Measurements from ENCODE around the gene ARF6.
A peak's percentile ranks its signal among the peaks of the same experiment; 100 is the strongest.

Gene ARF6

DNA sequence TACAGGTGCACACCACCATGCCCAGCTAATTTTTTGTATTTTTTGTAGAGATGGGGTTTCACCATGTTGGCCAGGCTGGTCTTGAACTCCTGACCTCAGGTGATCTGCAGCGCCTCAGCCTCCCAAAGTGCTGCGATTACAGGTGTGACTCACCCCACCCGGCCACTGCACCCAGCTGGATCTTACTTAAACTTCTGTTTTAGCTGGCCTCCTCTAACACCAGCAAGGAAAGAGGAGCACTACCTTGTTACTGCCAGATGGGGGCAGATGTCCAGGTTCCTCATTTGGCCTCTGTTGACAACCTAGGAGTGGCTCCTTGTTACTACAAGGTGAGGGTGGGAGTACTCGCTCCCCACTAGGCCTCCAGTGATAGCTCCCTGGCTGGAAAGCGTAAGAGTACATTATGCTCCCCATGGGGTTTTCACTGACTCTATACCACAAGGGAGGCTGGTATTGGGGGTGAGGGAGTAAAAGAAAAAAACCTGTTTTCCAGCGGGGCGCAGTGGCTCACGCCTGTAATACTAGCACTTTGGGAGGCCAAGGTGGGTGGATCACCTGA is 13.2 kb upstream of the ARF6 start (continued):
- TF ChIP-seq SP2 (tag by site-specific recombination; IDR thresholded peaks at IDR 0.05) (no peak), FEZF1 (tag by site-specific recombination; IDR thresholded peaks at IDR 0.05) (no peak), MEIS1 (CRISPR knock-in tag; IDR thresholded peaks at IDR 0.05; ENCODE audit: borderline replicate concordance) (no peak), ZNF660 (tag by site-specific recombination; IDR thresholded peaks at IDR 0.05) (no peak; the same call in 1 of the 2 replicates), ZNF514 (tag by site-specific recombination; IDR thresholded peaks at IDR 0.05) (no peak), ZNF324 (tag by site-specific recombination; IDR thresholded peaks at IDR 0.05) (no peak), PRDM1 (tag by site-specific recombination; IDR thresholded peaks at IDR 0.05) (peak; percentile 13; the same call in 1 of the 2 replicates), ZNF292 (tag by site-specific recombination; IDR thresholded peaks at IDR 0.05; ENCODE audit: borderline replicate concordance, low read depth) (no peak), ZNF146 (tag by site-specific recombination; IDR thresholded peaks at IDR 0.05) (no peak), ZXDB (tag by site-specific recombination; IDR thresholded peaks at IDR 0.05) (no peak), ZNF302 (tag by site-specific recombination; IDR thresholded peaks at IDR 0.05; ENCODE audit: low read depth) (no peak), ZNF501 (tag by site-specific recombination; IDR thresholded peaks at IDR 0.05) (peak; percentile 55; the same call in 1 of the 2 replicates), ZNF155 (tag by site-specific recombination; IDR thresholded peaks at IDR 0.05) (no peak), HOXC10 (CRISPR knock-in tag; IDR thresholded peaks at IDR 0.05) (no peak), ZNF561 (tag by site-specific recombination; IDR thresholded peaks at IDR 0.05; ENCODE audit: borderline replicate concordance) (no peak), ZNF175 (tag by site-specific recombination; IDR thresholded peaks at IDR 0.05) (no peak), ZNF776 (tag by site-specific recombination; IDR thresholded peaks at IDR 0.05; ENCODE audit: borderline replicate concordance) (no peak), ZNF341 (tag by site-specific recombination; IDR thresholded peaks at IDR 0.05; ENCODE audit: low read depth) (no peak), ZNF670 (tag by site-specific recombination; IDR thresholded peaks at IDR 0.05; ENCODE audit: low read depth) (no peak), ZNF585B (tag by site-specific recombination; IDR thresholded peaks at IDR 0.05) (no peak), ZNF16 (tag by site-specific recombination; IDR thresholded peaks at IDR 0.05; ENCODE audit: low read depth) (no peak), ZBTB1 (tag by site-specific recombination; IDR thresholded peaks at IDR 0.05) (no peak), ZNF114 (tag by site-specific recombination; IDR thresholded peaks at IDR 0.05) (no peak), ZNF521 (tag by site-specific recombination; IDR thresholded peaks at IDR 0.05) (no peak), ZNF211 (tag by site-specific recombination; IDR thresholded peaks at IDR 0.05; ENCODE audit: low read depth) (no peak), ZBTB20 (tag by site-specific recombination; IDR thresholded peaks at IDR 0.05) (no peak), ZNF677 (tag by site-specific recombination; IDR thresholded peaks at IDR 0.05) (no peak), ZNF530 (tag by site-specific recombination; IDR thresholded peaks at IDR 0.05; ENCODE audit: low read depth) (no peak)
- TF ChIP-seq, protein P1, sequence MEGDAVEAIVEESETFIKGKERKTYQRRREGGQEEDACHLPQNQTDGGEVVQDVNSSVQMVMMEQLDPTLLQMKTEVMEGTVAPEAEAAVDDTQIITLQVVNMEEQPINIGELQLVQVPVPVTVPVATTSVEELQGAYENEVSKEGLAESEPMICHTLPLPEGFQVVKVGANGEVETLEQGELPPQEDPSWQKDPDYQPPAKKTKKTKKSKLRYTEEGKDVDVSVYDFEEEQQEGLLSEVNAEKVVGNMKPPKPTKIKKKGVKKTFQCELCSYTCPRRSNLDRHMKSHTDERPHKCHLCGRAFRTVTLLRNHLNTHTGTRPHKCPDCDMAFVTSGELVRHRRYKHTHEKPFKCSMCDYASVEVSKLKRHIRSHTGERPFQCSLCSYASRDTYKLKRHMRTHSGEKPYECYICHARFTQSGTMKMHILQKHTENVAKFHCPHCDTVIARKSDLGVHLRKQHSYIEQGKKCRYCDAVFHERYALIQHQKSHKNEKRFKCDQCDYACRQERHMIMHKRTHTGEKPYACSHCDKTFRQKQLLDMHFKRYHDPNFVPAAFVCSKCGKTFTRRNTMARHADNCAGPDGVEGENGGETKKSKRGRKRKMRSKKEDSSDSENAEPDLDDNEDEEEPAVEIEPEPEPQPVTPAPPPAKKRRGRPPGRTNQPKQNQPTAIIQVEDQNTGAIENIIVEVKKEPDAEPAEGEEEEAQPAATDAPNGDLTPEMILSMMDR (tag by site-specific recombination; IDR thresholded peaks at IDR 0.05) = peak; percentile 40; the same call in 1 of the 2 replicates
- TF ChIP-seq, protein P2, sequence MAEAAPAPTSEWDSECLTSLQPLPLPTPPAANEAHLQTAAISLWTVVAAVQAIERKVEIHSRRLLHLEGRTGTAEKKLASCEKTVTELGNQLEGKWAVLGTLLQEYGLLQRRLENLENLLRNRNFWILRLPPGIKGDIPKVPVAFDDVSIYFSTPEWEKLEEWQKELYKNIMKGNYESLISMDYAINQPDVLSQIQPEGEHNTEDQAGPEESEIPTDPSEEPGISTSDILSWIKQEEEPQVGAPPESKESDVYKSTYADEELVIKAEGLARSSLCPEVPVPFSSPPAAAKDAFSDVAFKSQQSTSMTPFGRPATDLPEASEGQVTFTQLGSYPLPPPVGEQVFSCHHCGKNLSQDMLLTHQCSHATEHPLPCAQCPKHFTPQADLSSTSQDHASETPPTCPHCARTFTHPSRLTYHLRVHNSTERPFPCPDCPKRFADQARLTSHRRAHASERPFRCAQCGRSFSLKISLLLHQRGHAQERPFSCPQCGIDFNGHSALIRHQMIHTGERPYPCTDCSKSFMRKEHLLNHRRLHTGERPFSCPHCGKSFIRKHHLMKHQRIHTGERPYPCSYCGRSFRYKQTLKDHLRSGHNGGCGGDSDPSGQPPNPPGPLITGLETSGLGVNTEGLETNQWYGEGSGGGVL (tag by site-specific recombination; IDR thresholded peaks at IDR 0.05) = no peak
- TF ChIP-seq, protein P3, sequence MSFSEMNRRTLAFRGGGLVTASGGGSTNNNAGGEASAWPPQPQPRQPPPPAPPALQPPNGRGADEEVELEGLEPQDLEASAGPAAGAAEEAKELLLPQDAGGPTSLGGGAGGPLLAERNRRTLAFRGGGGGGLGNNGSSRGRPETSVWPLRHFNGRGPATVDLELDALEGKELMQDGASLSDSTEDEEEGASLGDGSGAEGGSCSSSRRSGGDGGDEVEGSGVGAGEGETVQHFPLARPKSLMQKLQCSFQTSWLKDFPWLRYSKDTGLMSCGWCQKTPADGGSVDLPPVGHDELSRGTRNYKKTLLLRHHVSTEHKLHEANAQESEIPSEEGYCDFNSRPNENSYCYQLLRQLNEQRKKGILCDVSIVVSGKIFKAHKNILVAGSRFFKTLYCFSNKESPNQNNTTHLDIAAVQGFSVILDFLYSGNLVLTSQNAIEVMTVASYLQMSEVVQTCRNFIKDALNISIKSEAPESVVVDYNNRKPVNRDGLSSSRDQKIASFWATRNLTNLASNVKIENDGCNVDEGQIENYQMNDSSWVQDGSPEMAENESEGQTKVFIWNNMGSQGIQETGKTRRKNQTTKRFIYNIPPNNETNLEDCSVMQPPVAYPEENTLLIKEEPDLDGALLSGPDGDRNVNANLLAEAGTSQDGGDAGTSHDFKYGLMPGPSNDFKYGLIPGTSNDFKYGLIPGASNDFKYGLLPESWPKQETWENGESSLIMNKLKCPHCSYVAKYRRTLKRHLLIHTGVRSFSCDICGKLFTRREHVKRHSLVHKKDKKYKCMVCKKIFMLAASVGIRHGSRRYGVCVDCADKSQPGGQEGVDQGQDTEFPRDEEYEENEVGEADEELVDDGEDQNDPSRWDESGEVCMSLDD (tag by site-specific recombination; IDR thresholded peaks at IDR 0.05) = no peak
- TF ChIP-seq, protein P4, sequence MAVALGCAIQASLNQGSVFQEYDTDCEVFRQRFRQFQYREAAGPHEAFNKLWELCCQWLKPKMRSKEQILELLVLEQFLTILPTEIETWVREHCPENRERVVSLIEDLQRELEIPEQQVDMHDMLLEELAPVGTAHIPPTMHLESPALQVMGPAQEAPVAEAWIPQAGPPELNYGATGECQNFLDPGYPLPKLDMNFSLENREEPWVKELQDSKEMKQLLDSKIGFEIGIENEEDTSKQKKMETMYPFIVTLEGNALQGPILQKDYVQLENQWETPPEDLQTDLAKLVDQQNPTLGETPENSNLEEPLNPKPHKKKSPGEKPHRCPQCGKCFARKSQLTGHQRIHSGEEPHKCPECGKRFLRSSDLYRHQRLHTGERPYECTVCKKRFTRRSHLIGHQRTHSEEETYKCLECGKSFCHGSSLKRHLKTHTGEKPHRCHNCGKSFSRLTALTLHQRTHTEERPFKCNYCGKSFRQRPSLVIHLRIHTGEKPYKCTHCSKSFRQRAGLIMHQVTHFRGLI (tag by site-specific recombination; IDR thresholded peaks at IDR 0.05) = no peak
- TF ChIP-seq, protein P5, sequence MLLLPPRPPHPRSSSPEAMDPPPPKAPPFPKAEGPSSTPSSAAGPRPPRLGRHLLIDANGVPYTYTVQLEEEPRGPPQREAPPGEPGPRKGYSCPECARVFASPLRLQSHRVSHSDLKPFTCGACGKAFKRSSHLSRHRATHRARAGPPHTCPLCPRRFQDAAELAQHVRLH (tag by site-specific recombination; IDR thresholded peaks at IDR 0.05) = no peak
- TF ChIP-seq, protein P6, sequence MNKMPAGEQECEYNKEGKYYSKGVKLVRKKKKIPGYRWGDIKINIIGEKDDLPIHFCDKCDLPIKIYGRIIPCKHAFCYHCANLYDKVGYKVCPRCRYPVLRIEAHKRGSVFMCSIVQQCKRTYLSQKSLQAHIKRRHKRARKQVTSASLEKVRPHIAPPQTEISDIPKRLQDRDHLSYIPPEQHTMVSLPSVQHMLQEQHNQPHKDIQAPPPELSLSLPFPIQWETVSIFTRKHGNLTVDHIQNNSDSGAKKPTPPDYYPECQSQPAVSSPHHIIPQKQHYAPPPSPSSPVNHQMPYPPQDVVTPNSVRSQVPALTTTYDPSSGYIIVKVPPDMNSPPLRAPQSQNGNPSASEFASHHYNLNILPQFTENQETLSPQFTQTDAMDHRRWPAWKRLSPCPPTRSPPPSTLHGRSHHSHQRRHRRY (tag by site-specific recombination; IDR thresholded peaks at IDR 0.05) = no peak
